ENCODE measurements around the gene NAA25.
A peak's percentile ranks its signal among the peaks of the same experiment; 100 is the strongest.

The NAA25 gene

DNA sequence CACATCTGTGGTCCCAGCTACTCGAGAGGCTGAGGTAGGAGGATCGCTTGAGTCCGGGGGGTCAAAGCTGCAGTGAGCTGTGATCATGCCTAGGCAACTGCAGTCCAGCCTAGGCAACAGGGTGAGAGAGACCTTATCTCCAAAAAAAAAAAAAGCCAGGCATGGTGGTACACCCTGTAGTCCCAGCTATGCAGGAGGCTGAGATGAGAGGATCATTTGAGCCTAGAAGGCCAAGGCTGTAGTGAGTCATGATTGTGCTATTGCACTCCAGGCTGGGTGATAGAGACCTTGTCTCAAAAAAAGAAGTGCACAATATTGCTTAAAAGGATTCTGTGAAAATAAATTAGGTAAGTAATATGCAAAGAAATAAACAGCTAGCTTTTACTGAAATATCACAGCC lies 17.0 kb downstream of the NAA25 start:
- TF ChIP-seq, protein P1, sequence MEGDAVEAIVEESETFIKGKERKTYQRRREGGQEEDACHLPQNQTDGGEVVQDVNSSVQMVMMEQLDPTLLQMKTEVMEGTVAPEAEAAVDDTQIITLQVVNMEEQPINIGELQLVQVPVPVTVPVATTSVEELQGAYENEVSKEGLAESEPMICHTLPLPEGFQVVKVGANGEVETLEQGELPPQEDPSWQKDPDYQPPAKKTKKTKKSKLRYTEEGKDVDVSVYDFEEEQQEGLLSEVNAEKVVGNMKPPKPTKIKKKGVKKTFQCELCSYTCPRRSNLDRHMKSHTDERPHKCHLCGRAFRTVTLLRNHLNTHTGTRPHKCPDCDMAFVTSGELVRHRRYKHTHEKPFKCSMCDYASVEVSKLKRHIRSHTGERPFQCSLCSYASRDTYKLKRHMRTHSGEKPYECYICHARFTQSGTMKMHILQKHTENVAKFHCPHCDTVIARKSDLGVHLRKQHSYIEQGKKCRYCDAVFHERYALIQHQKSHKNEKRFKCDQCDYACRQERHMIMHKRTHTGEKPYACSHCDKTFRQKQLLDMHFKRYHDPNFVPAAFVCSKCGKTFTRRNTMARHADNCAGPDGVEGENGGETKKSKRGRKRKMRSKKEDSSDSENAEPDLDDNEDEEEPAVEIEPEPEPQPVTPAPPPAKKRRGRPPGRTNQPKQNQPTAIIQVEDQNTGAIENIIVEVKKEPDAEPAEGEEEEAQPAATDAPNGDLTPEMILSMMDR (conservative IDR thresholded peaks at IDR 0.05; ENCODE audit: low read depth, low read length), result no peak
- H3K4me3 ChIP-seq (ENCODE audit: low read length), result no peak overlapping the region
- no peak for DNase-seq (ENCODE audit: low read depth)

DNA sequence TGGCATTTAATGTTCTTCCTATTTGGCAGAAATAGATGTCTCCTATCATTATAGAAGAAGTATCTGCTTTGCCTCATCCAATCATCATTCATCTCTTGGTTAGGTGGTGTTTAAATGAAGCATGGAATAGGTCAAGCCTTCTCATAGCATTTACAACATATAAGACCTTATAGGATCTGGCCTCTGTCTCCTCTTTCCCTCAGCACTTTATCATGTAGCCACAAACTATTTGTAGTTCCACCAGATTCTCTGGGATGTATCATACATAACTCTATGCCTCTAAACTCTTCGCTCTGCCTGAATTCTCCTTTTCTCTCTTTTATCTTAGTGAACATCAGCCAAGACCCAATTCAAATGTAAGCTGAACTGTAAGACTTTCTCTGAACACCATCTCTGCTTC lies 20.7 kb downstream of the NAA25 start:
- no peak for DNase-seq (ENCODE audit: low read depth)
- TF ChIP-seq, protein P1 (conservative IDR thresholded peaks at IDR 0.05; ENCODE audit: low read depth, low read length), result no peak
- H3K4me3 ChIP-seq (ENCODE audit: low read length), result no peak overlapping the region

DNA sequence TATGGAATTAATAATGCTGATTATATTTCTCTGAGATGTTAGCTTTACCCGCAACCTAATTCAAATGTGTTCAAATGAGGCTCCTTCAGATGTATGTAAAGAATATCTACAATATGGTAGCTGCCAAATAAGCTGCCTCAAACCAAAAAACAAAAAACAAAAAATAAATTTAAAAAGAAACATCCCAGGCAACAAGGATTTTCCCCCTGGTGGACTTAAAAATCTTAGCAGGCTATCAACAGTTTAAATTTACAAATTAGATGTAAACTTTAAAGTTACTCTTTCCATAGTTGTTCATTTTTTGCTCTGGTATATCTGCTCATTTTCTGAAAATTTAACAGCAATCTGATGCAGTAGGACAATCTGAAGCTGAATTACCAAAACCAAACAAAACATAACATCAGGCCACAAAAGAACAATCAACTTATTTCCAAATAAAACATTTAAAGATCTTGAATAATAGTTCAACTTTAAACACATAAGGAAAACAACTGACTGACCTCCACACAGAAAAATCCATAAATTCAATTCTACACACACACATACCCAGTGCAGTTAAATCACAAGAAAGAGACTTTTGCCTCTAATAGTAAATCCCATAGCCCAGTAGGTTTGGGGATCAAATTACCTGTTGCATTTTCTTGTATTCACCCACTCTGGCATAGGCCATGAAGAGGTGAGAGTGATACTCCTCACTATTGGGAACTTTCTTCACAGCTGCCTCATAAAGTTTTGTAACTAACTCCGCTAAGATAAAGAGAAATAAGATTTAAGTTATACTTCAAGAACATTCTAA lies 21.3 kb downstream of the NAA25 start:
- DNase-seq (ENCODE audit: low read depth), result no peak
- no peak overlapping the region for H3K4me3 ChIP-seq (ENCODE audit: low read length)
- TF ChIP-seq, protein P1 (conservative IDR thresholded peaks at IDR 0.05; ENCODE audit: low read depth, low read length), result peak; percentile 45

DNA sequence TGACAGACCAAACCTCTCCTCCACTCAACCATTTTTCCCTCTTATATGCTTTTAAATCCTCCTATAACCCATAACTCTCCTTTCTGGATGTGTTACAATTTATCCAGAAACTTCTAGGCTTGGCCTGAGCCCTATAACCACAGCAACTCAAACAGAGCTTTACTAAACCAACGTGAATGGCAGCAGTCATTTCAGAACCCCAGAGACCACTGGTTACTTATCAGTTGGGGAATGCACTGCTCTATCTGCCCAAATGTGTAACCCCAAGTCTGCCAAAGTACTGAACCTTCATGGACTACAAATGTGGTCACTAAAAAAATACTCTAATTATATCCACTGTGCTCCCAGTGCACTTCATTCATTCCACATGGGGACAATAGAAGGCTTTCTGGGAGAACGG lies 42.0 kb downstream of the NAA25 start:
- no peak overlapping the region for H3K4me3 ChIP-seq (ENCODE audit: low read length)
- TF ChIP-seq, protein P1 (conservative IDR thresholded peaks at IDR 0.05; ENCODE audit: low read depth, low read length), result no peak
- DNase-seq (ENCODE audit: low read depth), result no peak

DNA sequence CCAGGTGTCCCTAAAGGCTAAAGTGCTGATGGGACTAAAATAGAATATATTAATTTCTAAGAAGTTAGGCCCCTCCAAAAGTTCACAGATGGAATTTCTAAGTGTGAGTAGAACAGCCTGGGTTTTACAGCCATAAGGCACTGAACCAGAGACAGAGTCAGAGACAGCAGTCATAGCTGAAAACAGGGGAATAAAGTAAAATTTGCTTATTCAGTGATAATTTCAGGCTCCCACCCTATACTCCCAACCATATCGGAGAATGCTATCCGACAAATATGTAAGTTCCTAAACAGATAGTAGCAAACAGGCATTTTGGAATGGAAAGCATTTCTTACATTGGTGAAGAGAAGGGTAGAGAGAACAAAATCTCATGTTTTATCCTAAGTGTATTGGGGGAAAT lies 45.3 kb downstream of the NAA25 start:
- H3K4me3 ChIP-seq (ENCODE audit: low read length), result no peak overlapping the region
- TF ChIP-seq, protein P1 (conservative IDR thresholded peaks at IDR 0.05; ENCODE audit: low read depth, low read length), result no peak
- DNase-seq (ENCODE audit: low read depth), result no peak

DNA sequence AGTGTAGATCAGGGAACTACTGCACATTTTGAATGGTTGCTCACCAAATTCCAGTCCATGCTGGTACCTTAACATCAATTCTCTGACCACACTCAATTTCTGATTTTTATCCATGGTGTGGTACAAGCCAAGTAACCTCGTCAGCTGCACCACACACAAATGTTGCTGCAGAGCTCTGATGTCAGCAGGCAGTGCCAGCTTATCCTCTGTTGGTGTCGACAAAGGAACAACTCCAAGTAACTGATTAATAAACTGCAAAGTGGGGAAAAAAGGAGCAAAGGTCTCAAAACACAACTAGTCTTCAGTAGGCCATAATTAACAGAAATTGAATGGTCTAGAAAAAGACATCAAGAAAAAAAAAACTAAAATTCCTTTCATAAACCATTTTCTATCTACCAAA lies 47.4 kb downstream of the NAA25 start:
- H3K4me3 ChIP-seq (ENCODE audit: low read length), result no peak overlapping the region
- DNase-seq (ENCODE audit: low read depth), result no peak
- TF ChIP-seq, protein P1 (conservative IDR thresholded peaks at IDR 0.05; ENCODE audit: low read depth, low read length), result no peak

DNA sequence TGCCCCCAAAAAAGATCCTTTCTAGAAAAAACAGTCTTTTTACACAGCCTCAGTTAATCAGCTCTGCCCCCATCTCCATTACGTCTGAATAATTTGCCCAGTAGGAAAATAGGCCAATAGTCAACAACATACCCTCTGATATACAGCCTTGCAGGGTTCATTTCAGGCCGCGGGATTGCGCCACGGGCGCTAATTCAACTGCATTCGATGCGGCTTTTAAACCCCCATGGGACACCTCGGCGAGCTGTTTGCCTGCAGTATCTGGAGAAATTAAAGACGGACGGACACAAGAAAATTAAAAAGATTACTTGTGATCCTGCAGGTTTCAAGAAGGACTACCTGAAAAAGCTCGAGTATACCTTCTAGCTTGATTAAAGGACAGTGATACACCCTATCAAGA lies 59.2 kb downstream of the NAA25 start:
- DNase-seq (ENCODE audit: low read depth), result no peak
- H3K4me3 ChIP-seq (ENCODE audit: low read length), result no peak overlapping the region
- TF ChIP-seq, protein P1 (conservative IDR thresholded peaks at IDR 0.05; ENCODE audit: low read depth, low read length), result no peak

All from retinal pigment epithelial cell (primary cell).